Fibroblast of the conjunctiva (primary cell): ENCODE data around the gene TCEA2.
A peak's percentile ranks its signal among the peaks of the same experiment; 100 is the strongest.

ENCODE experiments used
- DNase-seq: peaks from one replicate; pipeline ENCODE4 v3.0.0-alpha.2; 2010; ENCODE audit warnings: low read depth

TCEA2 gene

DNA sequence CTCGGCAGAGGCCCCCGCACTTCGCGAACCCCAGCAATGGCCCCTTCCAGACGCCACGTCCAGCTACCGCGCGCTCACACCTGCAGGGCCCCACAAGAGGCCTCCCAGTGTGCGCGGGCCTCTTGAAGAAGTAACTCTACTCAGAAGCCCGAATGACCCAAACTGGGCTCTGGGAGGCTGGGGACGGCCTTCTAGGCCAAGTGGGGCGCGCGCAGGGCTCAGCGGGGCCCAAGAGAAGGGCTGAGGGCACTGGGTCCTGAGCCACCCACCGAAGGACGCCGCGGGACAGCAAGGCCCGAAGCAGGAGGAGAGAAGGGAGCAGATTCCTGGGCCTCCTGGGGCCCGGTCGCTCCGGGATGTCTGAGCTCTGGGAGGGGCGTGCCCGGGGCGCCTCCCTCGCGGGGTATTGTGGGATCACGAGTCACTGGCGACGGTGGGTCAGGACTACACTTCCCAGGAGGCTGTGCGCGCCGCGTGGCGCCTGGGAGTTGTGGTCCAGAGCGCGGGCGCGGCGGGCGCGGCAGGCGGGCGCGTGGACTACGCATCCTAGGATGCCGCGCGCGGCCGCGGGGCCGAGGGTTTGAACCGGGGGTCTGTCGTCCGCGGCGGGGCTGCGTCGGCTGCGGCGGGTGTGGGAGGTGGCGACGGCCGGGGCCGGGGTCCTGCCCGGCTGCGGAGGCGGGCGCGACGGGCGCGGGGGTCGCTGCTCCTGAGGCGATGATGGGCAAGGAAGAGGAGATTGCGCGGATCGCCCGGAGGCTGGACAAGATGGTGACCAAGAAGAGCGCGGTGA, at the start of gene TCEA2:
TSS of gene TCEA2 (plus strand) at position 603 of the 793 bp plus-strand sequence. CDS start at position 718, 115 bp downstream.
- peak; percentile 90 for DNase-seq

DNA sequence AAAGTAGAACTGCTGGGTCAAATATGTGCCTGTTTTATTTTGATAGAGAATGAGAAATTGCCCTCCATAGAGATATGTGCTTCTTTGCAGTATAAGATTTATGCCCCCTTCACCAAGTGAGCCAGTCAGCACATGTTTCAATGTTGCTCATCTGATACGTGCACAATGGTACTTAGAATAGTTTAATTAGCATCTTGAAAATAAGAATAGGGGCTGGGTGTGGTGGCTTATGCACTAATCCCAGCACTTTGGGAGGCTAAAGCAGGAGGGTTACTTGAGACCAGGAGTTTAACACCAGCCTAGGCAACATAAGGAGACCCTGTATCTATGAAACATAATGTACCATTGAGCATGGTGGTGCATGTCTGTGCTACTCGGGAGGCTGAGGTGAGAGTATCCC, 47.4 kb upstream of the TCEA2 start:
- DNase-seq: no peak

DNA sequence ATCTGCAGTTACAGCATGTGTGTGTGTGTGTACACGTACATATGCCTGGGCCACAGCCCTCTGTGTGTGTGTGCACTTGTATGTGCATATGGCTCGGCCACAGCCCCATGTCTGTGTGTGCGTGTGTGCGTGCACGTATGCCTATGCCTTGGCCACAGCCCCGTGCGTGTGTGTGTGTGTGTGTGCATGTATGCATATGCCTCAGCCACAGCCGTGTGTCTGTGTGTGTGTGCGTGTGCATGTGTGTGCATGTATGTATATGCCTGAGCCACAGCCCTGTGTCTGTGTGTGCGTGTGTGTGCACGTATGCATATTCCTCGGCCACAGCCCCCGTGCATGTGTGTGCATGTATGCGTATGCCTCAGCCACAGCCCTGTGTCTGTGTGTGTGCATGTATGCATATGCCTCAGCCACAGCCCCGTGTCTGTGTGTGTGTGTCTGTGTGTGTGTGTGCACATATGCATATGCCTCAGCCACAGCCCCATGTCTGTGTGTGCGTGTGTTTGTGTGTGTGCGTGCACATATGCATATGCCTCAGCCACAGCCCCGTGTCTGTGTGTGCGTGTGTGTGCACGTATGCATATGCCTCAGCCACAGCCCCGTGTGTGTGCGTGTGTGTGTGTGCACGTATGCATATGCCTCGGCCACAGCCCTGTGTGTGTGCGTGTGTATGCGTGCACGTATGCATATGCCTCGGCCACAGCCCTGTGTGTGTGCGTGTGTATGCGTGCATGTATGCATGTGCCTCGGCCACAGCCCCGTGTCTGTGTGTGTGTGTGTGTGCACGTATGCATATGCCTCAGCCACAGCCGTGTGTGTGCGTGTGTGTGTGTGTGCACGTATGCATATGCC, 41.6 kb upstream of the TCEA2 start:
- DNase-seq: no peak

DNA sequence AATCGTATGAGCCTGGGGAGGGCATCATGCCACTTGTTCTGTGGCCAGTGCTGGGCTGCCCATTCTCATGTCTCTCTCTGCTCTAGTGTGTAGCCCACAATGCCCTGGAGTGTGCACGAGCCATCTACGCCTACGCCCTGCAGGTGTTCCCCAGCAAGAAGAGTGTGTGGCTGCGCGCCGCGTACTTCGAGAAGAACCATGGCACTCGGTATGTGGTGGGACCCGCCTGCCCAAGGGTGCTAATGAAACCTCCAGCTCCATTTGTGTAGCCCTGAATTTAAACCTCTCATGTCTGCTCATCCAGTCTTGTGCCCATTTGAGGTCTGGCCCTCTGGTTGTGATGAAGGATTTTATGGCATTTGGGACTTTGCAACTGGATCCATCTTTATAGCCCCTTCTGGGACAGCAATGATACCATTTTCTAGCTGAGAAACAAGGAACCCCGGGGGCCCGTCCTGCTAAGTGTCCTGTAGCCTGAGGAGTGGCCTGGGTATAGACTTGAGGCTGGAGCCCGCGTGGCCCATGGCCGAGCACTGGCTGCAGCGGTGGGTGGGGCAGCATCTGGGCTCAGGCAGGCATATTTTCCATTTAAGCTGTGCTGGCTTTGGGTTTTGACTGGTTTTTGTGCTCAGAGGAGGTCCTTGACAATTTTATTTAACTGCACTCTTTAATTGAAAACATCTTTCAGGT, 40.2 kb upstream of the TCEA2 start:
- no peak for DNase-seq

DNA sequence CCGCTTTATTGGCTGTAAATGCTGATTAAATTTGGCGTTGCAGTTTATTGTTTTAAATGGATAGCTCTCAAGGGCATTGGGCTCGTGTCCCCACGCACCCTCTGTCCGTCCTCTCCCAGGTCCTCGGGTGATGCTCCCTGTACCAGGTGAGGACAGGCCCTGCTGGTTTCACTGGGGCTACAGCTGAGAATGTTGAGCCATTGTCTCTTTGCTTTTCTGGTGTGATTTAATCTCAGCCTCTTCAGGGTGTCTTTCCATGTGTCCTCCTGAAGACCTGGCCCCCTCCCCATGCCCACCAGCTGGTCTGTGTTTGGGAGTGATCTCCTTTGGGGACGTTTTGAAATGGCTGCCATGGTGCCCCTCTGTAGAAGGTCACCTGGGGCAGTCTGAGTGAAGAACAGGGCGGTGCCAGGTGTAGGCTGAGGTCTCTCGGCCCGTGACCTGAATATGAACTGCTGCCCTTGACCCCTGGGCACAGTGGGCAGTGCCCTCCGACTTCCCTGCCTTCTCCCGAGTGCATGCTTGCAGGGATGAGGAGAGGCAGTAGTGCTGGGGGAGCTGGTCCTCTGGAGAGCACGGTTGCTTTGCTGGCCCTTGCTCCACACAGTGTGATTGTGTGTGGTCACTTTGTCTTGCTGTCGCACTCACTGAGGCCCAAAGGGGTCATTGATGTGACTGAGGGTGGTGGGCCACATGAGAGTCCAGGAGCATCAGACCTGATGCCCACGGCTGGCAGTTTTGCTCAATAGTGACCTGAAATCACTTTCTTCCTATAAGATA, 39.4 kb upstream of the TCEA2 start:
- DNase-seq: no peak

DNA sequence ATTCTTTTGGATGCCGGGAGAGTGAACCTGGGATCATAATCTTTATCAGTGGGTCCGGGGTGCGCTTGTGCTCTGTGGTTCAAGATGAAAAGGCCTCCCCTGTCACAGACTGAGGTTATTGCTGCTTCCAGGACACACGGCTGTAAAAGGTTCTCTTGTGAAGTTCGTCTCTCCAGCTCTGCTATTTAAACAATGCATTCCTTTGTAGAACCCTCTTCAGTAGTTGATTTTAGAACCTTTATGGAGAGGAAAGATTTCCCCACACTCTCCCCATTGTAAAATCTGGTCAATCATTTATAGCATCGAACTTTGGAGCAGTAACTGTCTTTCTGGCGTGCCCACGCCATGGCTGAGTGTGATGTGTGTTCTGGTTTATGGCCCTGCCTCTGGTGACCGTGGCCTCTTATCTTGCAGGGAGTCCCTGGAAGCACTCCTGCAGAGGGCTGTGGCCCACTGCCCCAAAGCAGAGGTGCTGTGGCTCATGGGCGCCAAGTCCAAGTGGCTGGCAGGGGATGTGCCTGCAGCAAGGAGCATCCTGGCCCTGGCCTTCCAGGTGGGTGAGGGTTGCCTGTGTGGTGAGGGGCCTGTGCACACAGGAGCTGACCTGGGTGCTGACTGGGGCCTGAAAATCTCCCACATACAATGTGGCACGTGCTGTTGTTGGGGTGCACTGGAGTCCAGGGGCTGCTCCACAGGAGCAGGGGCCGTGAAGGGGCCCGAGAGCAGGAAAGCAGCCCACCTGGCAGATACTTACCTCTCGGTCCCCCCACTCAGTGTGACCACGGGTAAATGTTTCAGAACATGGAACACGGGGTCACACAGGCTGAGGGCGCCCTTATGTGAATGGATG, 38.6 kb upstream of the TCEA2 start:
- DNase-seq: no peak

DNA sequence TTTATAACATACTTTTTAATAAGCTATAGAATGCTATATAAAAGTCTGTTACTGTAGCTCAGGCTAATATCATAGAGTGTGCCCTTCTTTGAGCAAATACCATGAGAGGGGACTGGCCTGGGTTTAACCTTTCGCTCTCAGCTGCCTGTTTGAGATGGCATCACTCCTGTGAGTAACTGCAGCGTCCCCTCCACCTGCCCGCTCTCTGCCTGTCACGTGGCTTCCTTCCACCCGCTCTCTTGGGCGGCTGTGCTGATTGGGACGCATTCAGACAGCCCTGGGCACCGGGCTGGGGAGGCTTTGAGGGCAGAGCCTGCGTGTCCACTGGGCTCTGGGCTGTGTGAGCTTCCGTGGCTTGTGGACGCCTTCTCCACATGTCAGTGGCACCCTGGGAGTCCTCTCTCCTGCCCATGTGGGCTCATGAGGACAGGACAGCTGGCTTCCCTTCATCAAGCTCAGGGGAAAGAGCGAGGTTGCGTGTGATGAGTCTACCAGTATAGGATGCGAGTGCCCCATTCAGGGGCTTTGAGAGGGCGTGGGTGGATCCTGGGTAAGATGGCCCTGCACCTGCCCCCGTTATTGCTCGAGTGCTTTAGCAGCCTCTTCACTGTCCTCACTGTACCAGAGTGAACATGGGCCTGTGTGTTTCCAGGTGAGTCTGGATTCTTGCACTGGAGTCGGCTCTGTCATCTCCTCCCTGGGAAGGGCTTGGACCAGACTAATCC, 37.7 kb upstream of the TCEA2 start:
- DNase-seq: no peak

DNA sequence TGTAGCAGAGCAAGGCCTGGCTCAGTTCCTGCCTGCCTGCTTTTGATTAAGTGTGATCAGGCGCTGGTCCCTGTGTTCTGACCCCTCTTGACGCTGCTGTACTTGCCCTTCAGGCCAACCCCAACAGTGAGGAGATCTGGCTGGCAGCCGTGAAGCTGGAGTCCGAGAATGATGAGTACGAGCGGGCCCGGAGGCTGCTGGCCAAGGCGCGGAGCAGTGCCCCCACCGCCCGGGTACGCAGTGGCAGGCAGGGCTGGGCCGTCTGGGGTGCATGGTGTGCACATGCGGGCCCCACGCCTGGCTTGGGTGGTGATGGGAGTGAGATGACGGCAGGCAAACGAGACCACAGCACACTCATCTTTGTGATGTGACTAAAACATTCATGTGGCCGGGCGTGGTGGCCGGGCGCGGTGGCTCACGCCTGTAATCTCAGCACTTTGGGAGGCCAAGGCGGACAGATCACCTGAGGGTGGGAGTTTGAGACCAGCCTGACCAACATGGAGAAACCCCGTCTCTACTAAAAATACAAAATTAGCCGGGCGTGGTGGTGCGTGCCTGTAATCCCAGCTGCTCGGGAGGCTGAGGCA, 37.1 kb upstream of the TCEA2 start:
- no peak for DNase-seq

DNA sequence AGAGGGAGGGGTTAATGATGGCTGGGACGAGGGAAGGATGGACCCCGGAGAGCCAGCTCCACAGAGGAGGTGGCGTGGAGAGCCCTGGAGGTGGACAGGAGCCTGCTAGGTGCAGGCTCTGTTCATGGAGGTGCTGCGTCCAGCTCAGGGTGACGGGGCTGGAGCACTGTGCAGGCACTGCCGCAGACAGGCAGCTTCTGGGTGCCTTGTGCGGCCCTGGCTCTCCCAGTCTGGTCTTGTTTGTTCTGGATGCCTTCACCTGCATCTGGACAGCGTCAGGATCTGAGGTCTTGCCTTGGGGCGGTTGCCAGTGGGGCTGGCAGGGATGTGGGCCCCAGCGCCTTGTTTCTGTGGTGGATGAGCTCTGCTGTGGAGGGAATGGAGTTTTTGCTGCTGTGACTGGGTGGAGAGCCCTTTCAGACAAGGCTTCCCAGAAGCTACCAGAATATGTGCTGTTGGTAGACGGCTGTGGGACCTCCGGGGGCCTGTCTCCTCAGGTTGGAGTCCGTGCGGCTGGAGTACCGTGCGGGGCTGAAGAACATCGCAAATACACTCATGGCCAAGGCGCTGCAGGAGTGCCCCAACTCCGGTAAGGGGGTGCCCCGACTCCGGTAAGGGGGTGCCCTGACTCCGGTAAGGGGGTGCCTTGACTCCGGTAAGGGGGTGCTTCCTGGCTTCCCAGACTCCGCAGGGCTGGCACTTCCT, 34.9 kb upstream of the TCEA2 start:
- no peak for DNase-seq

DNA sequence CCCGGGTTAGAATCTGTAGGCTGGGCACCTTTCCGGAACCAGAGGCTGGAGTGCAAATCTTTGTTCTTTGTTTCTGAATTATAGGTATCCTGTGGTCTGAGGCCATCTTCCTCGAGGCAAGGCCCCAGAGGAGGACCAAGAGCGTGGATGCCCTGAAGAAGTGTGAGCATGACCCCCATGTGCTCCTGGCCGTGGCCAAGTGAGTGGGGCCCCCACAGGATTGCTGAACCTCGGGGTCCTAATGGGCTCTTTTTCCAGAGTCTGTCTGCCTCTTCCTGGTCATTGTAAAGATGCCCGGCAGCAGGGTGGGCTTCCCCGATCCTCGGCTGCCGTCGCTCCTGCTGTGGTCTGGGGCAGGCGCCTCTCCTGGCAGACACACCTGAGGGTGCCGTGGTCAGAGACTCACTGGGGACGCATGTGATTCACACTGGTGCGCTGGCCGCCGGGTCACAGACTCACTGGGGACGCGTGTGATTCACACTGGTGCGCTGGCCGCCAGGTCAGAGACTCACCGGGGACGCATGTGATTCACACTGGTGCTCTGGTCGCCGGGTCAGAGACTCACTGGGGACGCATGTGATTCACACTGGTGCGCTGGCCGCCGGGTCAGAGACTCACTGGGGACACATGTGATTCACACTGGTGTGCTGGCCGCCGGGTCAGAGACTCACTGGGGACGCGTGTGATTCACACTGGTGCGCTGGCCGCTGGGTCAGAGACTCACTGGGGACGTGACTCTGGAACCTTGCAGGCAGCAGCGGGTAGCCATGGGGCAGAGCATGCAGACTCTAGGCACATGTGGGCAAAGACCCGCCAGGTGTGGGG, 33.5 kb upstream of the TCEA2 start:
- no peak for DNase-seq

DNA sequence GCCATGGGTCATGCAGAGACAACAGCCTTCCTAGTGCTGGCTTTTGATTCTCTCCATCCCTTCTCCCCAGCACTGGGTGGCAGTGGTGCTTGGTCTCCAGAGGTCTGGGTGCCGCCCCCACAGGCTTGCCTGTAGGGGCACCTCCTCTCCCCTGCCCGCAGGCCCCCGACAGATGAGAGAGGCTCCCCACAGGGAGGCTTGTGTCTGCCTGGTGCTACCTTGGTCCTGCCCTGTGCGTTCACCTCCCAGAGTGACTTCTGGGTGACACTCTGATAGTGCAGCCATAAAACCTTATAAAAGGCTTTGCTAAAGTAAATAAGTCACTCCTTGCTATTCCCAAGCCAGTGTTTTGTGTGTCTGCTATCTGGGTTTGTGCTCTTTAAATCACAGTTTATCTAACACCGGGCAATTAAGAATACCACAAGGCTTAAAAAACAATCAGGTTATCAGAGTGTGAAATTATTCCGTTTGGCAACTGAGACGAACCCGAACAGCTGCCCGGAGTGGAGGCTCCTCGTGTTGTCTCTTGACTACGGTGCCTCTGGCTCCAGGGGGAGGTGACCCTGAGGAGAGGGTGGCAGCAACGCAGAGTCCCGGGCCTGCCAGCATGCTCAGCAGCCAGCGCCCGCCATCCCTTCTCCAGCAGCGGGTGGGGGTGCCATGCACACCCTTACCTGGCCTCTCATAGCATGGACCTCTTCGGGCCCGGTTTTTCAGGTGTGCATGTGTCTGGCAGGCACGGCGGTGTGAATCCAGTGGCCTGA, 32.4 kb upstream of the TCEA2 start:
- no peak for DNase-seq

DNA sequence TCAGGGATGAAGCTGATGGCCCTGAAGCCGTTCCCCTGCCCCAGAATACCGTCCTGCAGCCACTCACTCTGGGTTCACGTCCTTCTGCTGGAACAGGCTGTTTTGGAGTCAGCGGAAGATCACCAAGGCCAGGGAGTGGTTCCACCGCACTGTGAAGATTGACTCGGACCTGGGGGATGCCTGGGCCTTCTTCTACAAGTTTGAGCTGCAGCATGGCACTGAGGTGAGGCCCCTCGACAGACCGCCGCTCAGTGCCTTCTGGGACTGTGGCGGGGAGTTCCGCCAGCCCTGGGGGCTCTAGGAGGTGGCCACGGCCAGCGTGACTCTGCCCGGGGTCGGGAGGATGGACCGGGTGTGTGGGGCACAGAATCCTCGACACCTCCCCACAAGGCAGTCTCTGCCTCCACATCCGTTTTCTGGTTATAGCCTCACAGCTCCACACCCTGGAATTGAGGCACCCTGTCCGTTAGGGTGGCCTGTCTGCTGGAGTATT, 31.1 kb upstream of the TCEA2 start:
- no peak for DNase-seq

DNA sequence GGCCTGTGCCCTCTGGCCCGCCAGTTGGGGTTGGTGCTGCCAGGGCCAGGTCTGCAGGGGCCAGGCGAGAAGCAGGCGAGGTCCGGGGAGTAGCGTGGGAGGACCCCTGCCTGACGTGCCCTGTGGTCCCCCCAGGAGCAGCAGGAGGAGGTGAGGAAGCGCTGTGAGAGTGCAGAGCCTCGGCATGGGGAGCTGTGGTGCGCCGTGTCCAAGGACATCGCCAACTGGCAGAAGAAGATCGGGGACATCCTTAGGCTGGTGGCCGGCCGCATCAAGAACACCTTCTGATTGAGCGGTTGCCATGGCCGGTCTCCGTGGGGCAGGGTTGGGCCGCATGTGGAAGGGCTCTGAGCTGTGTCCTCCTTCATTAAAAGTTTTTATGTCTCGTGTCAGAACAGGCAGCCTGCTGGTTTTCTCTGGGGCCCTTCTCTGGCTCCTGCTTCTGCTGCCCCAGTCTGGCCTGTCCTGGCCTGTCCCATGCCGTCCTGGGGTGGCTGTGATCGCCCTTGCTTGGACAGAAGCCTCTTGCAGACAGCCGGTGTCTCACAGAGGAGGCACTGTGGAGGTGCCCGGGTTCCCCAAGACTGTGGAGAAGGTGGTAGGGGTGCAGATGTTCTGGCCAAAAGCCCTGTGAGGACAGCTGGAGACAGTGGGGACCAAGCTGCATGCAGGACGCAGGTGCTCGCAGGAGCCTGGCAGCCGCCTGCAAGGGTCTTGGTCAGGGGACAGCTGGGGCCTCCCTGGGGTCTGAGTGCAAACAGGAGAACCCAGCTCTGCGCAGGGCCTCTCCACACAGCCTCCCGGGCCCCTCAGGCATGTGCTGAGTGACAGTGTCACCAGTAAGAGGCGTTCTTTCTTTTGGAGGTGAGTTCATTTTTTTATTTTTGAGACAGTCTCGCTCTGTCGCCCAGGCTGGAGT, 30.0 kb upstream of the TCEA2 start:
- DNase-seq: no peak

DNA sequence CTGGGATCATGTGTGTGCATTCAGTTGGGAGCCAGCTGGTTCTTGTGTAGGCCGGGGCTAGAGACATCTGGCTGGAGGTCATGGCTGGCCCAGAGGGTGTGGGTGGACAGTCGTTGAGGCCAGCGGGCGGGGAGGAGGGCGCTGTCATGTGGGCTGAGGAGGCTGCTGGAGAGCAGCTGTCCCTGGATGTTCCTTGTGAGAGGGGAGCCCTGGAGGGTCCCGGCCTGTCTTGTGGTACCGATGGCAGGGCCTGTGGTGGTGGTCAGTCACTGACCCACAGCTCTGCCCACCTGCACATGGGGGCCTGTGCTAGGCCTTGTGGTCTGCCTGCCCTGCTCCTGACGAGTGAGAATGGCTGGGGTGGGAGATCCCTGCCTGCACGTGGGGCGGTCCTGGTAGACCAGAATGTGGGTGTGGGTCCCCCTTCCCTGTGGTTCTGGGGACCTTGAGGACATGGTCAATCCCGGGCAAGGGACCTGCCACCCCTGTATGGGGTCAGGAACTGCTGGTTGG, 29.0 kb upstream of the TCEA2 start:
- no peak for DNase-seq

DNA sequence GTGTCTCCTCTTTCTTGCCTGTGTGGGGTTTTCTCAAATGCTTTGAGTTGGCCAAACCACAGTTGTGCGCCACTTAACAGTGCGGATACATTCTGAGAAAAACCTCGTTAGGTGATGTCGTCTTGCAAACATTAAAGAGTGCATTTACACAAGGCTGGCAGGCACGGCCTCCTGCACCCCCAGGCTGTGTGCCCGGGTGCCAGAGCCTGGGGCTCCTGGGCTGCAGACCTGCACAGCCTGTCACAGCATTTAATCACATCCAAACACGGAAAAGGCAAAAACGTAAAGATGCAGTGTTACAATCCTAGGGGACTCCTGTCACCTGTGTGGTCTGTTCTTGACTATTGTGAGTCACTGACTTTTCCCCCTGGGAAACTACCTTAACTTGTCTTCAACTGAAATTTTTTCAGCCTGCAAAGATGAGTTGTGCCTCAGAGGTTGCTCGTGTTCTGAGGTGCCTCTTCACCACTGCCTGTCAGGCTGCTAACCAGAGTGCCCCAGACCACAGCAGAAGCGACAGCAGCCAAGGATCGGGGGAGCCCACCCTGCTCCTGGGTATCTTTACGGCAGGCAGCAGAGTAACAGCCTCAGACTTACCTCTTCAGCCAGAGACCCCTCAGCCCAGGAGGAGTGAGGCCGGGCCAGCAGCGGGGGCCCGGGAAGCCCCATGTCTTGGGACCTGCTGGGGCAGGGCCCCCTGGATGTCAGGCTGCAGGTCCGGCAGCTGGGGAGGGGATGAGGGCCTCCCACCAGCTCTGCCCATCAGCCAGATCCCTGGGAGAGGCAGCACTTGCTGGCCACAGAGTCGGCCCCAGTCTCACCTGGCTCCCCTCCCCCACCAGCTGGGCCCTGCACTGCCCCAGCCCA, 27.7 kb upstream of the TCEA2 start:
- DNase-seq: no peak
